WTC11 (cell line): ENCODE results near the gene MSANTD1.

Source experiments
- CBFB ChIP-seq: sonication (generic); formaldehyde crosslinking; IDR thresholded peaks from 2 replicates; pipeline ENCODE4 v1.8.1; 2022; ENCODE audit warnings: mild to moderate bottlenecking, low read depth, missing genetic modification reagents
- FOXP1 ChIP-seq: sonication (generic); formaldehyde crosslinking; IDR thresholded peaks from 2 replicates; pipeline ENCODE4 v1.8.0; 2022; ENCODE audit warnings: missing genetic modification reagents, mild to moderate bottlenecking, moderate library complexity, borderline replicate concordance
- IRF2 ChIP-seq: sonication (generic); formaldehyde crosslinking; IDR thresholded peaks from 2 replicates; pipeline ENCODE4 v1.8.0; 2022; ENCODE audit warnings: low read depth, missing genetic modification reagents, borderline replicate concordance
- SMAD3 ChIP-seq: sonication (generic); formaldehyde crosslinking; IDR thresholded peaks from 2 replicates; pipeline ENCODE4 v1.8.0; 2022; ENCODE audit warnings: missing genetic modification reagents, mild to moderate bottlenecking, borderline replicate concordance
- SP1 ChIP-seq: sonication (generic); formaldehyde crosslinking; conservative IDR thresholded peaks from 2 replicates; pipeline ENCODE4 v1.8.1; 2022; ENCODE audit warnings: missing genetic modification reagents
- TEAD4 ChIP-seq: sonication (generic); formaldehyde crosslinking; IDR thresholded peaks from 2 replicates; pipeline ENCODE4 v1.8.0; 2022; ENCODE audit warnings: mild to moderate bottlenecking, missing genetic modification reagents
- ZNF263 ChIP-seq: sonication (generic); formaldehyde crosslinking; IDR thresholded peaks from 2 replicates; pipeline ENCODE4 v1.8.1; 2022; ENCODE audit warnings: low read depth, mild to moderate bottlenecking, moderate library complexity, missing genetic modification reagents
- TF ChIP-seq, protein P1 (sequence below): sonication (generic); formaldehyde crosslinking; IDR thresholded peaks from 2 replicates; pipeline ENCODE4 v1.8.1; 2023; ENCODE audit warnings: mild to moderate bottlenecking, missing genetic modification reagents, moderate library complexity
- TF ChIP-seq, protein P2 (sequence below): sonication (generic); formaldehyde crosslinking; IDR thresholded peaks from 2 replicates; pipeline ENCODE4 v1.8.1; 2023; ENCODE audit warnings: mild to moderate bottlenecking, missing genetic modification reagents
- TF ChIP-seq, protein P3 (sequence below): fragments of 200-600 bp; IDR thresholded peaks from 2 replicates; pipeline ENCODE4 v1.8.0; 2022; ENCODE audit warnings: antibody characterized with exemption
- TF ChIP-seq, protein P4 (sequence below): sonication (generic); formaldehyde crosslinking; IDR thresholded peaks from 2 replicates; pipeline ENCODE4 v1.8.1; 2022; ENCODE audit warnings: low read depth, mild to moderate bottlenecking, moderate library complexity, missing genetic modification reagents, borderline replicate concordance
- TF ChIP-seq, protein P5 (sequence below): sonication (generic); formaldehyde crosslinking; IDR thresholded peaks from 2 replicates; pipeline ENCODE4 v1.8.1; 2023; ENCODE audit warnings: mild to moderate bottlenecking, moderate library complexity, missing genetic modification reagents
- TF ChIP-seq, protein P6 (sequence below): sonication (generic); formaldehyde crosslinking; IDR thresholded peaks from 2 replicates; pipeline ENCODE4 v1.8.0; 2023; ENCODE audit warnings: missing genetic modification reagents
- TF ChIP-seq, protein P7 (sequence below): fragments of 250-450 bp; sonication (Bioruptor Pico); IDR thresholded peaks from 2 replicates; pipeline ENCODE4 v2.1.2; 2022; ENCODE audit warnings: mild to moderate bottlenecking, moderate library complexity

DNA sequence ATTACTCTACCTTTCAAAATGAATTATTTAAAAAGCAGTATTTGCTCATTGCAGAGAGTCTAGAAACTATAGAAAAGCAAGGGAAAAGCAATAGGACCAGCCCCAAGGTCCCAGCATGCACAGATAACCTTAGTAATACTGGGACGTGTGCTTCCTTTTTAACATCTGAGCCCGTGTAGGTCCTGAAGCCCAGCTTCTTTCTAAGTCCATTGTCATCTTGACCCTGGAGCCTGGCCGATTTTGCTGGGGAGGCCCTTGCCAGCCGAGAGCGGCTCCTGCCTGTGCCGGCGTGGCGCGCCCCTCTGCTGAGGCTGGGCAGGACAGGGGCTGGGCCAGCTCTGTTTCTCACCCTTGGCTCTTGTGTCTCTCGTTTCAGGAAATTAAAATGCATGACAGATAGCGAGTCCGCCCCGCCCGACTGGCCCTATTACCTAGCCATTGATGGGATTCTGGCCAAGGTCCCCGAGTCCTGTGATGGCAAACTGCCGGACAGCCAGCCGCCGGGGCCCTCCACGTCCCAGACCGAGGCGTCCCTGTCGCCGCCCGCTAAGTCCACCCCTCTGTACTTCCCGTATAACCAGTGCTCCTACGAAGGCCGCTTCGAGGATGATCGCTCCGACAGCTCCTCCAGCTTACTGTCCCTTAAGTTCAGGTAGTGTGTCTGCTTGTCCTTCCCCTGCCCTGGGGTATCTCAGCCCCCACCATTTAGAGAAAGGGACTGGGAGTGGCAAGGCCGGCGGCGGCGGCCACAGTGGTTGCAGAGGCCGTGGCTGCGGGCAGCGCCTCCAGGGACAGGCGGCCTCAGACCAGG, 4.1 kb downstream of the MSANTD1 start:
- TF ChIP-seq, protein P1, sequence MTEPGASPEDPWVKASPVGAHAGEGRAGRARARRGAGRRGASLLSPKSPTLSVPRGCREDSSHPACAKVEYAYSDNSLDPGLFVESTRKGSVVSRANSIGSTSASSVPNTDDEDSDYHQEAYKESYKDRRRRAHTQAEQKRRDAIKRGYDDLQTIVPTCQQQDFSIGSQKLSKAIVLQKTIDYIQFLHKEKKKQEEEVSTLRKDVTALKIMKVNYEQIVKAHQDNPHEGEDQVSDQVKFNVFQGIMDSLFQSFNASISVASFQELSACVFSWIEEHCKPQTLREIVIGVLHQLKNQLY (CRISPR knock-in tag): no peak
- TF ChIP-seq, protein P2, sequence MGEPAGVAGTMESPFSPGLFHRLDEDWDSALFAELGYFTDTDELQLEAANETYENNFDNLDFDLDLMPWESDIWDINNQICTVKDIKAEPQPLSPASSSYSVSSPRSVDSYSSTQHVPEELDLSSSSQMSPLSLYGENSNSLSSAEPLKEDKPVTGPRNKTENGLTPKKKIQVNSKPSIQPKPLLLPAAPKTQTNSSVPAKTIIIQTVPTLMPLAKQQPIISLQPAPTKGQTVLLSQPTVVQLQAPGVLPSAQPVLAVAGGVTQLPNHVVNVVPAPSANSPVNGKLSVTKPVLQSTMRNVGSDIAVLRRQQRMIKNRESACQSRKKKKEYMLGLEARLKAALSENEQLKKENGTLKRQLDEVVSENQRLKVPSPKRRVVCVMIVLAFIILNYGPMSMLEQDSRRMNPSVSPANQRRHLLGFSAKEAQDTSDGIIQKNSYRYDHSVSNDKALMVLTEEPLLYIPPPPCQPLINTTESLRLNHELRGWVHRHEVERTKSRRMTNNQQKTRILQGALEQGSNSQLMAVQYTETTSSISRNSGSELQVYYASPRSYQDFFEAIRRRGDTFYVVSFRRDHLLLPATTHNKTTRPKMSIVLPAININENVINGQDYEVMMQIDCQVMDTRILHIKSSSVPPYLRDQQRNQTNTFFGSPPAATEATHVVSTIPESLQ (CRISPR knock-in tag): no peak
- TF ChIP-seq, protein P3, sequence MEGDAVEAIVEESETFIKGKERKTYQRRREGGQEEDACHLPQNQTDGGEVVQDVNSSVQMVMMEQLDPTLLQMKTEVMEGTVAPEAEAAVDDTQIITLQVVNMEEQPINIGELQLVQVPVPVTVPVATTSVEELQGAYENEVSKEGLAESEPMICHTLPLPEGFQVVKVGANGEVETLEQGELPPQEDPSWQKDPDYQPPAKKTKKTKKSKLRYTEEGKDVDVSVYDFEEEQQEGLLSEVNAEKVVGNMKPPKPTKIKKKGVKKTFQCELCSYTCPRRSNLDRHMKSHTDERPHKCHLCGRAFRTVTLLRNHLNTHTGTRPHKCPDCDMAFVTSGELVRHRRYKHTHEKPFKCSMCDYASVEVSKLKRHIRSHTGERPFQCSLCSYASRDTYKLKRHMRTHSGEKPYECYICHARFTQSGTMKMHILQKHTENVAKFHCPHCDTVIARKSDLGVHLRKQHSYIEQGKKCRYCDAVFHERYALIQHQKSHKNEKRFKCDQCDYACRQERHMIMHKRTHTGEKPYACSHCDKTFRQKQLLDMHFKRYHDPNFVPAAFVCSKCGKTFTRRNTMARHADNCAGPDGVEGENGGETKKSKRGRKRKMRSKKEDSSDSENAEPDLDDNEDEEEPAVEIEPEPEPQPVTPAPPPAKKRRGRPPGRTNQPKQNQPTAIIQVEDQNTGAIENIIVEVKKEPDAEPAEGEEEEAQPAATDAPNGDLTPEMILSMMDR: no peak
- TF ChIP-seq CBFB (CRISPR knock-in tag) (no peak), ZNF263 (CRISPR knock-in tag) (no peak), IRF2 (CRISPR knock-in tag) (no peak), SMAD3 (no peak), TEAD4 (CRISPR knock-in tag) (no peak), SP1 (CRISPR knock-in tag) (no peak), FOXP1 (no peak)
- TF ChIP-seq, protein P4, sequence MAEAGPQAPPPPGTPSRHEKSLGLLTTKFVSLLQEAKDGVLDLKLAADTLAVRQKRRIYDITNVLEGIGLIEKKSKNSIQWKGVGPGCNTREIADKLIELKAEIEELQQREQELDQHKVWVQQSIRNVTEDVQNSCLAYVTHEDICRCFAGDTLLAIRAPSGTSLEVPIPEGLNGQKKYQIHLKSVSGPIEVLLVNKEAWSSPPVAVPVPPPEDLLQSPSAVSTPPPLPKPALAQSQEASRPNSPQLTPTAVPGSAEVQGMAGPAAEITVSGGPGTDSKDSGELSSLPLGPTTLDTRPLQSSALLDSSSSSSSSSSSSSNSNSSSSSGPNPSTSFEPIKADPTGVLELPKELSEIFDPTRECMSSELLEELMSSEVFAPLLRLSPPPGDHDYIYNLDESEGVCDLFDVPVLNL (CRISPR knock-in tag): no peak
- TF ChIP-seq, protein P5, sequence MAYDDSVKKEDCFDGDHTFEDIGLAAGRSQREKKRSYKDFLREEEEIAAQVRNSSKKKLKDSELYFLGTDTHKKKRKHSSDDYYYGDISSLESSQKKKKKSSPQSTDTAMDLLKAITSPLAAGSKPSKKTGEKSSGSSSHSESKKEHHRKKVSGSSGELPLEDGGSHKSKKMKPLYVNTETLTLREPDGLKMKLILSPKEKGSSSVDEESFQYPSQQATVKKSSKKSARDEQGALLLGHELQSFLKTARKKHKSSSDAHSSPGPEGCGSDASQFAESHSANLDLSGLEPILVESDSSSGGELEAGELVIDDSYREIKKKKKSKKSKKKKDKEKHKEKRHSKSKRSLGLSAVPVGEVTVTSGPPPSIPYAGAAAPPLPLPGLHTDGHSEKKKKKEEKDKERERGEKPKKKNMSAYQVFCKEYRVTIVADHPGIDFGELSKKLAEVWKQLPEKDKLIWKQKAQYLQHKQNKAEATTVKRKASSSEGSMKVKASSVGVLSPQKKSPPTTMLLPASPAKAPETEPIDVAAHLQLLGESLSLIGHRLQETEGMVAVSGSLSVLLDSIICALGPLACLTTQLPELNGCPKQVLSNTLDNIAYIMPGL (CRISPR knock-in tag): no peak
- TF ChIP-seq, protein P6, sequence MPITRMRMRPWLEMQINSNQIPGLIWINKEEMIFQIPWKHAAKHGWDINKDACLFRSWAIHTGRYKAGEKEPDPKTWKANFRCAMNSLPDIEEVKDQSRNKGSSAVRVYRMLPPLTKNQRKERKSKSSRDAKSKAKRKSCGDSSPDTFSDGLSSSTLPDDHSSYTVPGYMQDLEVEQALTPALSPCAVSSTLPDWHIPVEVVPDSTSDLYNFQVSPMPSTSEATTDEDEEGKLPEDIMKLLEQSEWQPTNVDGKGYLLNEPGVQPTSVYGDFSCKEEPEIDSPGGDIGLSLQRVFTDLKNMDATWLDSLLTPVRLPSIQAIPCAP (CRISPR knock-in tag): no peak
- TF ChIP-seq, protein P7, sequence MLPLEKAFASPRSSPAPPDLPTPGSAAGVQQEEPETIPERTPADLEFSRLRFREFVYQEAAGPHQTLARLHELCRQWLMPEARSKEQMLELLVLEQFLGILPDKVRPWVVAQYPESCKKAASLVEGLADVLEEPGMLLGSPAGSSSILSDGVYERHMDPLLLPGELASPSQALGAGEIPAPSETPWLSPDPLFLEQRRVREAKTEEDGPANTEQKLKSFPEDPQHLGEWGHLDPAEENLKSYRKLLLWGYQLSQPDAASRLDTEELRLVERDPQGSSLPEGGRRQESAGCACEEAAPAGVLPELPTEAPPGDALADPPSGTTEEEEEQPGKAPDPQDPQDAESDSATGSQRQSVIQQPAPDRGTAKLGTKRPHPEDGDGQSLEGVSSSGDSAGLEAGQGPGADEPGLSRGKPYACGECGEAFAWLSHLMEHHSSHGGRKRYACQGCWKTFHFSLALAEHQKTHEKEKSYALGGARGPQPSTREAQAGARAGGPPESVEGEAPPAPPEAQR (CRISPR knock-in tag): no peak
